Liver (tissue), 9 donors: ENCODE data around the gene NOTCH1. TPM values are rescaled to one million over a fixed set of nuclear protein-coding genes. Genes with fewer than 3 reads are reported as not detected.

Experiments
- DNase-seq: peaks from one replicate; pipeline ENCODE4 v3.0.0-alpha.2; 2017; ENCODE audit warnings: low spot score
- H3K27ac ChIP-seq, 2 donors: one replicate each; pipeline ENCODE4 v1.7.0; 2013; ENCODE audit warnings: inconsistent platforms in 2 of 2, low read length in 2 of 2, control low read depth in 1 of 2, low read depth in 1 of 2, mild to moderate bottlenecking in 1 of 2
- H3K27me3 ChIP-seq, 4 donors: one replicate each; pipeline versions ENCODE4 v1.6.1 to v1.7.0; 2013; ENCODE audit warnings: low read length in 3 of 4, inconsistent platforms in 1 of 4, mild to moderate bottlenecking in 1 of 4, moderate library complexity in 1 of 4; ENCODE audit not compliant: control insufficient read depth in 4 of 4, insufficient read depth in 4 of 4
- H3K36me3 ChIP-seq, 4 donors: one replicate each; pipeline versions ENCODE4 v1.6.1 to v1.7.0; 2013; ENCODE audit warnings: low read length in 3 of 4, mild to moderate bottlenecking in 3 of 4, low read depth in 1 of 4, moderate library complexity in 1 of 4; ENCODE audit not compliant: control insufficient read depth in 4 of 4, insufficient read depth in 3 of 4
- H3K4me1 ChIP-seq, 4 donors: one replicate each; pipeline versions ENCODE4 v1.6.1 to v1.7.0; 2013; ENCODE audit warnings: low read length in 3 of 4, mild to moderate bottlenecking in 3 of 4, moderate library complexity in 1 of 4; ENCODE audit not compliant: control insufficient read depth in 4 of 4, insufficient read depth in 4 of 4
- H3K4me3 ChIP-seq, 3 donors: one replicate each; pipeline versions ENCODE4 v1.6.1 to v1.7.0; 2013; ENCODE audit warnings: low read length in 3 of 3, control low read depth in 1 of 3, low read depth in 1 of 3, mild to moderate bottlenecking in 1 of 3
- H3K9ac ChIP-seq, 2 donors: one replicate each; pipeline ENCODE4 v1.7.0; 2013; ENCODE audit warnings: low read length in 2 of 2, mild to moderate bottlenecking in 2 of 2, moderate library complexity in 2 of 2, control low read depth in 1 of 2, low read depth in 1 of 2
- H3K9me3 ChIP-seq, 4 donors: one replicate each; pipeline versions ENCODE4 v1.6.1 to v1.7.0; 2013; ENCODE audit warnings: low read length in 3 of 4; ENCODE audit not compliant: control insufficient read depth in 4 of 4
- ATF3 ChIP-seq: IDR thresholded peaks from 2 replicates; pipeline ENCODE4 v1.6.1; 2016; ENCODE audit warnings: antibody characterized with exemption
- EGR1 ChIP-seq, 2 donors: IDR thresholded peaks; 2 replicates each; pipeline ENCODE4 v1.6.1; 2016 to 2018; ENCODE audit warnings: antibody characterized with exemption in 2 of 2, low read depth in 2 of 2
- GABPA ChIP-seq, 2 donors: IDR thresholded peaks in 1 of 2; conservative IDR thresholded peaks in 1 of 2; 2 replicates each; pipeline ENCODE4 v1.6.1; 2016; ENCODE audit warnings: antibody characterized with exemption in 2 of 2, mild to moderate bottlenecking in 1 of 2, moderate library complexity in 1 of 2
- HNF4A ChIP-seq, 2 donors: conservative IDR thresholded peaks; 2 replicates each; pipeline ENCODE4 v1.6.1; 2016; ENCODE audit warnings: antibody characterized with exemption in 2 of 2, mild to moderate bottlenecking in 2 of 2
- JUND ChIP-seq, 2 donors: IDR thresholded peaks; 2 replicates each; pipeline ENCODE4 v1.6.1; 2016; ENCODE audit warnings: antibody characterized with exemption in 2 of 2
- MAX ChIP-seq: IDR thresholded peaks from 2 replicates; pipeline ENCODE4 v1.6.1; 2016; ENCODE audit warnings: antibody characterized with exemption
- NR2F2 ChIP-seq: IDR thresholded peaks from 2 replicates; pipeline ENCODE4 v1.6.1; 2016; ENCODE audit warnings: antibody characterized with exemption
- RAD21 ChIP-seq, 2 donors: IDR thresholded peaks; 2 replicates each; pipeline ENCODE4 v1.6.1; 2016; ENCODE audit warnings: antibody characterized with exemption in 2 of 2, mild to moderate bottlenecking in 2 of 2
- RXRA ChIP-seq, 2 donors: IDR thresholded peaks; 2 replicates each; pipeline ENCODE4 v1.6.1; 2017 to 2018; ENCODE audit warnings: antibody characterized with exemption in 2 of 2, mild to moderate bottlenecking in 1 of 2
- SP1 ChIP-seq: IDR thresholded peaks from 2 replicates; pipeline ENCODE4 v1.6.1; 2018; ENCODE audit warnings: antibody characterized with exemption, mild to moderate bottlenecking
- TAF1 ChIP-seq: conservative IDR thresholded peaks from 2 replicates; pipeline ENCODE4 v1.6.1; 2016; ENCODE audit warnings: antibody characterized with exemption, mild to moderate bottlenecking
- YY1 ChIP-seq: IDR thresholded peaks from 2 replicates; pipeline ENCODE4 v1.6.1; 2016; ENCODE audit warnings: antibody characterized with exemption, mild to moderate bottlenecking
- WGBS: extraction: QIAGEN DNeasy Blood & Tissue Kit; methylation state at CpG from one replicate; pipeline ENCODE4 v1.1.7; 2013; 5-methylcytosine and 5-hydroxymethylcytosine counted together
- polyA plus RNA-seq, 2 donors: library from polyadenylated mRNA; stranded (reverse) in 1 of 2; unstranded in 1 of 2; fragments of 200-250 nt in 1 of 2; fragments of >200 nt in 1 of 2; fragmentation: Nextera tagmentation in 1 of 2; extraction: Ambion mirVana in 1 of 2; gene quantifications; one replicate each; pipeline versions ENCODE4 v1.2.1 to v1.2.3, GENCODE V29; 2013 to 2015
- total RNA-seq, 2 donors: library from RNA; depleted of rRNA; stranded (reverse); fragments of >200 nt; gene quantifications; one replicate each; pipeline ENCODE4 v1.2.3, GENCODE V29; 2014
- TF ChIP-seq, protein P1 (sequence below): fragments of 150-350 bp; IDR thresholded peaks from 2 replicates; pipeline ENCODE4 v1.5.1; 2017; ENCODE audit warnings: improper control_type of control experiment, low read depth, low read length; ENCODE audit not compliant: missing input control
- donor health status: healthy.
- donor health status: healthy.
- donor health status: healthy.
- donor health status: healthy.
- donor health status: healthy.

The NOTCH1 gene
- total and polyA plus RNA-seq, 4 donors = 2.4 to 22.3 (median 8.5) TPM

DNA sequence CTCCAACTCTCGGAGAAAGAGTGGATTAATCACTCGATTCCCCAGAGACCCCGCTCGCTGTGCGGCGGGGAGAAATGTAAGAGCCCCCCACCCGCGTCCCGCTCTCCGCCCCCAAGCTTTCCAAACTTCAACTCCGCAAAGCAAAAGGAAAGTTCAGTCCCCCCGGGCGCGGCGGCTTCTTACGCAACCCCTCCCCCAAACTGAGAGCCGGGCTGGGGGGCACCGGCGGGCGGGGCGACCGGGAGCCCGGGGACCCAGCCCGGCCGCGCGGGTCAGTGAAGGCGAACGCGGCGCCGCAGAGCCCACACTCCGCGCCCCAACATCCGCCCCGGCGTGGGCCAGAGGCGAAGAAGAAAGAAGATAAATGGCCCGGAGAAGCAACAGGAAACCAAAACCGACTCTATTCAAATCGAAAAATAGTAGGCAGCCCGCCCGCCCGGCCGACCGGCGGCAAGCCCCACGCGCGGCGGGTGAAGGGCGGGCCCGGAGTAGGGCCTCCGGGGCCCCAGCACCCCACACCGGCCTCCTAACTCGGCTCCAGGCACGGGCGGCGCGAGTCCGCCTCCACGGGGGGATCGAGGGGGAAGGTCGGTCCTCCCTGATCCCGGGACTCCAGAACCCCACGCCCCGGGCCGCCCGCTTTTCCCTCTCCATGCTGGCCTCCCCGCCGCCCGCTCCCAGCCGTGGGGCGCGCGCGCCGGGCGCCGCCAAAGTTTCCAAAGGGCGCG, 720 bp downstream of the NOTCH1 start (continued):
- TF ChIP-seq, protein P1, sequence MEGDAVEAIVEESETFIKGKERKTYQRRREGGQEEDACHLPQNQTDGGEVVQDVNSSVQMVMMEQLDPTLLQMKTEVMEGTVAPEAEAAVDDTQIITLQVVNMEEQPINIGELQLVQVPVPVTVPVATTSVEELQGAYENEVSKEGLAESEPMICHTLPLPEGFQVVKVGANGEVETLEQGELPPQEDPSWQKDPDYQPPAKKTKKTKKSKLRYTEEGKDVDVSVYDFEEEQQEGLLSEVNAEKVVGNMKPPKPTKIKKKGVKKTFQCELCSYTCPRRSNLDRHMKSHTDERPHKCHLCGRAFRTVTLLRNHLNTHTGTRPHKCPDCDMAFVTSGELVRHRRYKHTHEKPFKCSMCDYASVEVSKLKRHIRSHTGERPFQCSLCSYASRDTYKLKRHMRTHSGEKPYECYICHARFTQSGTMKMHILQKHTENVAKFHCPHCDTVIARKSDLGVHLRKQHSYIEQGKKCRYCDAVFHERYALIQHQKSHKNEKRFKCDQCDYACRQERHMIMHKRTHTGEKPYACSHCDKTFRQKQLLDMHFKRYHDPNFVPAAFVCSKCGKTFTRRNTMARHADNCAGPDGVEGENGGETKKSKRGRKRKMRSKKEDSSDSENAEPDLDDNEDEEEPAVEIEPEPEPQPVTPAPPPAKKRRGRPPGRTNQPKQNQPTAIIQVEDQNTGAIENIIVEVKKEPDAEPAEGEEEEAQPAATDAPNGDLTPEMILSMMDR = no peak
- no peak for TF ChIP-seq NR2F2
- TF ChIP-seq MAX = no peak
- no peak for TF ChIP-seq EGR1 (IDR thresholded peaks at IDR 0.05; ENCODE audit: low read depth in 2 of 2)
- TF ChIP-seq SP1 = no peak

DNA sequence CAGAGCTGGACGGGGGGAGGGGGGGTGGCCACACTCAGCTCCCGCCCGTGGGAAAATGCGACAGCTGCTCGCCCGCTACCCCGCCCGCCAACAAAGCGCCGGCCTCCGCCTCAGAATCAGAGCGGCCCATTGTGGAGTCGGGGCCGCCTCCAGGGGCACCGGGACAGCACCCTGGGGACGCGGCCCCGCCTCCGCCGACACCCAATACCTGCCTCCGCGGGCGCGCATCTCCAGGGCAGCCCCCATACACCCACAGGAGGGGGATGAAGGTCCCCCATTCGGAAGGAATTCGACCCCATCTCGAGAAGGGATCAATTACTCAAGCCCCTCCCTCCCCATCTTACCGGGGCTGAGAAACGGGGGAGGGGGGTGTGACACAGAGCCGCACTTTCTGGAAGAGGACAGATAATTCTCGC, 1.3 kb downstream of the NOTCH1 start:
- no peak for TF ChIP-seq ATF3
- TF ChIP-seq SP1 = peak; percentile 5
- TF ChIP-seq RAD21 (IDR thresholded peaks at IDR 0.05) = peak in 1 of 2 donors; percentile 8
- under 1% methylated on average over 31 of the region's 31 CpGs for WGBS
- H3K4me3 ChIP-seq = peak overlapping the region; percentile 71 to 94 (median 77)
- peak overlapping the region; percentile 27 to 72 for H3K9ac ChIP-seq
- H3K4me1 ChIP-seq = peaks cover 17 to 59% (median 32%) of the 10 kb centered on the region in 4 donors
- peak overlapping the region; percentile 82 to 83 for H3K27ac ChIP-seq
- no peak for DNase-seq
- H3K27me3 ChIP-seq = no peaks in the 10 kb centered on the region
- peaks cover 0 to 8% (median 0%) of the 10 kb centered on the region in 4 donors for H3K36me3 ChIP-seq
- no peaks in the 10 kb centered on the region for H3K9me3 ChIP-seq

DNA sequence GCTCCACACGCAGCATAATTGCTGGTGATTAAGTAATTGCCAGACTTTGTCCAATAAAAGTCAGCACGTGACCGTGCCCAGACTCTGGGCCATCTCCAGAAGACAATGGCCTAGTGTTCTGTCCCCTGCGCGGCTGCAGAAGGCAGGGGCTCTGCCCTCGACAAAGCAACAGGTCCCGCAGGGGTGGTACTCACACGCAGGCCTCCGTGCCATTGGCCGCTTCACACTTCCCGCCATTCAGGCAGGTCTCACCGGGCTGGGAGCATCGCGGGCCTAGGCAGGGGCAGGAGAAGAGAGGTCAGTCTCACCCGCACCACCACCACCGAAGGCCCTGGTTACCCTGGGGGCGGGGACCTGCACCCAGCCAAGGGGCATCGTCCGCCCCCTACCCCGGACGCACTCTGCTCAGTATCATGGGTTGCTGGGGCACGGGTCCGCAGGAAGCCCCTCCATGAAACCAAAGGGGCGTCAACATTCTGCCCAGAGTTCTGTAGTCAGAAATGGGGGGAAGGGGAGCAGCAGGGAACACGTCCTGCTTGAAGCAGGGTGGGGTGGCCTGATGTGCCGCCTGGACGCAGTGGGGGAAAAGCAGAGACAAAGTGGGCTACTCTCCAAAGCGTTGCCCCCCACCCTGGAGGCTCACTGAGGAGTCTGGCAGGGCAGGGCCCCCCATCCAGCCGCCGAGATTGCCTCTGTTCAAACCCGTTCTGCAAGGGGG, 1.9 kb downstream of the NOTCH1 start:
- peak overlapping the region; percentile 82 to 83 for H3K27ac ChIP-seq
- H3K9me3 ChIP-seq = no peaks in the 10 kb centered on the region
- 34% methylated on average over 31 of the region's 31 CpGs for WGBS
- H3K9ac ChIP-seq = peak overlapping the region in 1 of 2 donors; percentile 15
- peak overlapping the region; percentile 9 to 94 (median 71) for H3K4me3 ChIP-seq
- H3K36me3 ChIP-seq = peaks cover 0 to 8% (median 0%) of the 10 kb centered on the region in 4 donors
- DNase-seq = no peak
- TF ChIP-seq GABPA (IDR thresholded peaks at IDR 0.05 in 1 of 2, conservative IDR thresholded peaks at IDR 0.05 in 1 of 2) (no peak), YY1 (no peak), RXRA (IDR thresholded peaks at IDR 0.05) (peak in 1 of 2 donors; percentile 26), JUND (IDR thresholded peaks at IDR 0.05) (no peak), EGR1 (IDR thresholded peaks at IDR 0.05; ENCODE audit: low read depth in 2 of 2) (no peak), TAF1 (no peak), ATF3 (no peak), HNF4A (conservative IDR thresholded peaks at IDR 0.05) (peak; percentile 10 to 54), RAD21 (IDR thresholded peaks at IDR 0.05) (no peak)
- TF ChIP-seq, protein P1 = no peak
- H3K4me1 ChIP-seq = peaks cover 17 to 57% (median 33%) of the 10 kb centered on the region in 4 donors
- no peaks in the 10 kb centered on the region for H3K27me3 ChIP-seq
